Stimulated activated naive CD8-positive, alpha-beta T cell treated with anti-CD3 and anti-CD28 coated beads, Interleukin-15, Interleukin-2, amounts not matched to agents 100 U/mL and 50 U/mL, for 24 hours (primary cell): ENCODE measurements around the gene TAS1R2.

ENCODE experiments used
- ATAC-seq: fragments of 150-1000 bp; cut with Tn5 transposase; one replicate; pipeline ENCODE4 v1.10.0; 2021
- DNase-seq: peaks from one replicate; pipeline ENCODE4 v3.0.0; 2021

The TAS1R2 gene

DNA sequence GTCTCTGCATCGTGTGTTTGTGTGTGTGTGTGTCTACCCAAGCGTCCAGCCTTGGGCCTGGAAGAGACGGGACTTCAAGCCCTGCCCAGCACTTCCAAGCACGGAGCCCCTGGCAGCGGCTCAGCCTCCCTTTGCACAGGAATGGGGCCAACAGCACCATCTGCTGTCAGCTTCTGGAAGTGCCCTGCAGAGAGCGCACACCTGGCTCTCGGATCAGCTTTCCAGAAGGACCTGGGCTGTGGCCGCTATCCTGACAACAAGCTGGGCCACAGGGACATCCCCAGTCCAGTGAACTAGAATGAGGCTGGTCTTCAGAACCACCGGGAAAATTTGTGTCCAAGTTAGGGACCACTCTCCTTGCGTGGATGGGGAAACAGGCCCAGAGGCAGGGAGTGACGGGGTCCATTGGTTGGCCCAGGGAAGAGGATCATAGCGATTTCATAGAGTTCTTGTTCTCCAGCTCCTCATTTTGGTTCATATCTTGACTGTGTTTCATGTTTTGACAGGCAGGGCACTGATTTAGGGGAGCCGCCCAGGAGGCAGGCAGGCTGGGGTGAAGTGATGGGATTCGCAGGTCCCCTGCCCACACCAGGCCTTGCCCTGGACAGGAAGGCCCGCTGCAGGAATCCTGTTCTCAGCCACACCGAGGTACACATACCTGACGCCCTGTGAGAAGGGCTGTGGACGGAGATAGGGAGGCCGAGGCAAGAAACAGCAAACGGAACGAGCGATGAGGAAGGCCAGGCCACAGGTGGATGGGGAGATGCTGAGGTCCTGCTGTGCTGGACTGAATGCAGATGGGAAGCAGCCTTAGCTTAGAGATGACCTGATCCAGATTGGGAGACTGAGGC lies 38.4 kb downstream of the TAS1R2 start:
- ATAC-seq (no peak), DNase-seq (peak; percentile 73)

DNA sequence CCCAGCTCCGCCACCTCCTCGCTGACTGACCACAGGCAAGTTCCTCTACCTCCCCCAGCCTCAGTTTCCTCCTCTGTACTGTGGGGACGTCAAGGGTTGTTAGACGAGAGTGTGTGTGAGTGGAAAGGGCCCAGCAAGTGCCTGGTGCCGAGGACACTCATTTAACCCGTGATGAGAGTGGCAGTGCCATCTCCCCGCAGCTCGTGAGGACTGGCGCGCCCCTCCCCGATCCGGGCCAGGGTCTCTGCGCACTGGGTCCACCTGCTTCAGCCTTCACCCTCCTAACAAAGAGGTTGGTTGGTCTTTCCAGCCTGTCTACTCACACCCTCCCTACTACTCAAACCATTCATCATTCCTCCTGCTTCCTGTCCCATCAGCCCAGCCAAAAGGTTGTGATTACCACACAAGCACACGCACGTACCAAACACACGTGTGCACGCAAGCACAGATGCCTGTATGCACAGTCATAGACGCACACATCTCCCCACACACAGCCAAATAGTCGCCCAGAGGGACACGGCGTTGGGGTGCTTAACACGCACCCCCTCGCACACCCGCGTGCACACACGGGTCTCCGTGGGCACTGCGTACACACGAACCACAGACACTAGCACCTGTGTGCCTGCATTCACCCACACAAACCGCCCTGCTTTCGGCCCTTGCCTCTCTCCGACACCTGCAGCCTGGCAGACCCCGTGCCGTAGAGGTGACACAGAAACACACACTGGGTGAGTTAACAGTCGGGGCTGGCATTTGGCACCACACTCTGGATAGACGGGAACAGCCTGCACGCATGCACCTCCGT lies 39.3 kb downstream of the TAS1R2 start:
- ATAC-seq (no peak), DNase-seq (no peak)

DNA sequence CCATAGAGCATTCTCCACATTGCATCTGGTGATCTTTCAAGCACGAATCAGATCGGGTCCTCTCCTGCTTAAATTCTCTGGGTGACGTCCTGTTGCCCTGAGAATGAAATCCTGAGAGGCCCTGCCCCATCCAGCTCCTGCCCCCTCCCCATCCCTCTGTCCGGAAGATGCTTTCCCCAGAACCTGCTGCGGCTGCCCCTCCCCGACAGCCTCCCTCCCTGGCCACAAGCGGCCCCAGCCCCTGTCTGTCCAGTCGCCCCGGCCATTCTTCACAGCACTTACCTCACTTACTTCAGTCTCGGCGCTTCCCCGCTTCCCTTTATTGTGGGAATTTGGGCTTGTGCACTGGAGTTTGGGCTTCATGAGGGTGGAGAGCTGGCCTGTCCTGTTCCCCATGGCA lies 40.3 kb downstream of the TAS1R2 start:
- ATAC-seq (no peak), DNase-seq (no peak)

DNA sequence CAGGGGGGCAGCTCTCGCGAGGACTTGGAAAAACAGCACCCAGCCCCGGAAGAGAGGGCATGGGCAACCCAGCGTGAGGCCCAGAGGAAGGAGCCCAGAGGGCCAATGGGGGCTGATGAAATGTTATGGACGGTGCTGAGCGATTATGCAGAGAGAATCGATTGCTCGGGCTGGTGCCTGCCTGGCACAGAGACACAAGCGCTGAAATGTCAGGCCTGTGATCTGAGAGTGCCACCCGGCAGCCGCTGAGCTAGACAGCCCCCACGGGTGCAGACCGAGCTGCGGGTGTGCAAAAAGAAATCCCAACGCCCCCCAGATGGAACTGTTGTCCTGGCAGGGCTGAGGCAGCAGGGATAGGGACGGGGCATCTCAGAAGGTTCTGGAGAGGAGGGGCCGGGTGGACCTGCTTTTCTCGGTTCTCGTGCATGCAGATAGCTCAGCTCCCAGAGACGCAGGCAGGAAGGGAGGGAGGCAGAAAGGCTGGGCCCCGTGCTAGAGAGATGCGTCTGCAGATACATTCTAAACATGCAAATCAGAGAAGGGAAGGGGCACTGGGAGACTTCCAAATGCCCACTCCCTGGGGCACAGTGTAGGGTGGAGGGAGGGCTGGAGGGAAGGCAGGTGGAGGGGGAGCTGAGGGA lies 41.5 kb downstream of the TAS1R2 start:
- ATAC-seq (no peak), DNase-seq (no peak)

DNA sequence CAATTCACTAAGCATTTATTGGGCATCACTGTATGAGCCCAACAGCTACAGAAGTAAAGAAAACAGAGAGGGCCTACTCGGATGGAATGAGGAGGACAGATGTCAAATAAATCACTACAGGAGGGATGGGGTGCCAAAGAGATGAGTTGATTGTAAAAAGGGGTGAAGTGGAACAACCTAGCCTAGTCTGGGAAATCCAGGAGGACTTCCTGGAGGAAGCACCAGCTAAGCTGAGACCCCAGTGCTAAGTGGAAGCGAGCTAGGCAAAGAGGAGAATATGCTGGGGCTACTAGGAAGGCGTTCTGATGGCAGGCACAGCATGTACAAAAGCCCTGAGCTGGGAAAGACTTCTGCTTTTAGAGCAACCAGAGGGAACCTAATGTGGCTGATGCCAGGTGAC lies 42.1 kb downstream of the TAS1R2 start:
- DNase-seq = no peak
- no peak for ATAC-seq

DNA sequence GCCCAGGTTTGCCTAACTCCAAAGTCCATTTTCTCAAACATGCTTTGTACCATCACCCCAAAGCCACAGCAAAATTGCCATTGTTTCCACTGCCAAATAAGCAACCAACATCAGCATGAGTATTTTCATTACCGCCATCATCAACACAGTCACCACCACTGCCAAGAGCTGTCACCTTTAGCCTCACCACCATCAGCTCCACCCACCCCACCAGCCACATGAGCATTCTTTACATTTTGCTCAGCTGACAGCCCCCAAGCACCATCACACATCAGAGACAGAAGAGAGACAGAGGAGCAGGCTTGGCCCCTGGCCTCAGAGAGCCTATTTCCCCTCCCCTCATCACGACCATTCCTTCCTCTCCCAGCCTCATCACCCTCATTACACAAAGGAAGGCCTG lies 42.7 kb downstream of the TAS1R2 start:
- ATAC-seq (no peak), DNase-seq (no peak)

DNA sequence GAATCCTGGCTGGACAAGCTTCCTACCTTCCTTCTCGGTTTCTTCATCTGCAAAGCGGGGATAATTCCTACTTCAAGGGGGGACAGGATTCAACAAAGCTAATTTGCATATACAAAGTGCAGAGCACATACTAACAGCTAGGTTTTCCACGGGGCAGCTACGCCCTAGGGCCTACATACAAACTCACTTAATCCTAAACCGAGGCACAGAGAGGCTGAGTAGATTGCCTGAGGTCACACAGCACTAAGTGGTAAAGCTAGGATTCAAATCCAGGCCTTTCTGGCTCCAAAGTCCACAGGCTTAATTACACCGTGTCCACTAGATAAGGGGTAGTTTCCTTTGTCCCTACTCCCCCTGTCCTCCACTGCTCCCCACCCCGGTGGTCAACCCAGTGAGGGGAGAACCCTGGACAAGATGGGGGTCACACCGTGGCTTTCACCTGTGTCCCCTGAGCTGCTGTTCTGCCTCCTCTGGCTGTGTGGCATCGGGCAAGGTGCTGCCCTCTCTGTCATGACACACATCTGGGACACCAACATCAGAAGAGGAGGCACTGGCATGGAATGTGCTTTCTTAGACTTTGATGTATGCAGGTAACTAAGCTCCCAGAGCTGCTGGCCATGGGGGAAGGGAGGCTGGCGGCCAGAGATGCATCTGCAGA lies 44.5 kb downstream of the TAS1R2 start:
- ATAC-seq (no peak), DNase-seq (no peak)

DNA sequence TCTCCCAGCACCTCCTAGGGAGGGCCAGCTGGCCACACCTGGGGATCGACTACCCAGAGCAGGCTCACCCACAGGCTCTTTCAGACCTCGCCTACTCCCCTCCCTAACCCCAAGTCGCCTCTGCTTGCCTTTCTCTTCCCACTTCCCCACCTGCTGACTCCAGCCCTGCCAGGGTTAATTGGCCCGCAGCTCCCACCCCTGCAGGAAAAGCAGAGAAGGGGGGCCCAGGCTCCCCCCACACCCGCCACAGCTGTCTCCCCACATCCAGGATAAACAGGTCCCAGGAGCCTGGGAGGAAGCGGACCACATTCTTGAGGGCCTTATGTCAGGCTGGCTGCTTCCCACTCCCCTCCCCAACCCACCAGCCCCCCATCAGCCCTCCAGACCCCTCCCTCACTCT lies 45.0 kb downstream of the TAS1R2 start:
- no peak for DNase-seq
- ATAC-seq = no peak

DNA sequence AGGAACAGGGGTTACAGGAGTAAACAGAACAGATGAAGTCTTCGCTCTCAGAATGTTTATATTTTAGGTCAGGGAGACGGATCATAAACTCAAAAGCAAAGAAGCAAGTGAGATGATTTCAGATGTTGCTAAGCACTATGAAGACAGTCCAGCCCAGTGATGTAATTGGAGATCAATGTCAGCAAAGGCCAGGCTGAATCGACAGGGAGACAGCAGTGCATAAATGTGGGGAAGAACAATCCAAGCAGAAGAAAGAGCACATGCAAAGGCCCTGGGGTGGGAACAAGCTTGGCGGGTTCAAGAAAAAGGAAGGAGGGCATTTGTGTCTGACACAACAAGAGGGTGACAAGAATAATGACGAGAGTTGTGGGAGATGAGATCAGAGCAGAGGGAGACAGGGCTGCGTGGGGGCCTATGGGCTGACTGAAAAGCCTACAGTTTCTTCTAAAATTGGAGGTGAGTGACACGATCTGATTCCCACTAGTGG lies 47.0 kb downstream of the TAS1R2 start:
- ATAC-seq (no peak), DNase-seq (no peak)

DNA sequence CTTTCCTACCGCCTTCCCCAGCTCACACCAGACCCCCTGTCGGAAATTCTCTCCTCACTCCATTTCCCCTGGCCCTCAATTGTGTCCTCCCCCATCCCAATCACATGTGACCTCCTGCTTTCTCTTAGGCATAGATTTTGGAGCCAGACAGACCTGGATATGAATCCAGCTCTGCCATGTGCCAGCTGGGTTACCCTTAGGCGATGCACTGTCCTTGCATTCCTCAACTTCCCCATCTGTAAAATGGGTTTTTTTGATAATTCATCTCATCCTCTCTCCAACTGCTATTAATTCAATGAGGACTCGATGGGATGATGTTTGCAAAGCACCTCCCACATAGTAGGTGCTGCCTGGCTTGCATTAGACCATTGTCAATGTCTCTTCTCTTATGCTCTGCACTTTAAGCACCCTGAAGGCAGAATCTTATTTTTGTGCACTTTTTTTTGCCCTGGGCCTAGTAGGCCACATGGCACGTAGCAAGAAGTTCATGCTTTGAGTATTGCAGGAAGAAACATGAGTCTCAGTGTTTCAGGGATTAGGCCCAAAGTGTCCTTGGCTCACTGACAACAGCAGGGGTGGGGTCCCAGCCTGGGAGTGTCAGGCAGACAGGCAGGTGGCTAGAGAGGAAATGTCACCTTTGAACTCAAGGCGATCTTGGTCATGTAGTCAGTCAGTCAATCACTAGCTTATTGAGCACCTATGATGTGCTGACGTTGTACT lies 47.6 kb downstream of the TAS1R2 start:
- ATAC-seq = no peak
- DNase-seq = no peak

DNA sequence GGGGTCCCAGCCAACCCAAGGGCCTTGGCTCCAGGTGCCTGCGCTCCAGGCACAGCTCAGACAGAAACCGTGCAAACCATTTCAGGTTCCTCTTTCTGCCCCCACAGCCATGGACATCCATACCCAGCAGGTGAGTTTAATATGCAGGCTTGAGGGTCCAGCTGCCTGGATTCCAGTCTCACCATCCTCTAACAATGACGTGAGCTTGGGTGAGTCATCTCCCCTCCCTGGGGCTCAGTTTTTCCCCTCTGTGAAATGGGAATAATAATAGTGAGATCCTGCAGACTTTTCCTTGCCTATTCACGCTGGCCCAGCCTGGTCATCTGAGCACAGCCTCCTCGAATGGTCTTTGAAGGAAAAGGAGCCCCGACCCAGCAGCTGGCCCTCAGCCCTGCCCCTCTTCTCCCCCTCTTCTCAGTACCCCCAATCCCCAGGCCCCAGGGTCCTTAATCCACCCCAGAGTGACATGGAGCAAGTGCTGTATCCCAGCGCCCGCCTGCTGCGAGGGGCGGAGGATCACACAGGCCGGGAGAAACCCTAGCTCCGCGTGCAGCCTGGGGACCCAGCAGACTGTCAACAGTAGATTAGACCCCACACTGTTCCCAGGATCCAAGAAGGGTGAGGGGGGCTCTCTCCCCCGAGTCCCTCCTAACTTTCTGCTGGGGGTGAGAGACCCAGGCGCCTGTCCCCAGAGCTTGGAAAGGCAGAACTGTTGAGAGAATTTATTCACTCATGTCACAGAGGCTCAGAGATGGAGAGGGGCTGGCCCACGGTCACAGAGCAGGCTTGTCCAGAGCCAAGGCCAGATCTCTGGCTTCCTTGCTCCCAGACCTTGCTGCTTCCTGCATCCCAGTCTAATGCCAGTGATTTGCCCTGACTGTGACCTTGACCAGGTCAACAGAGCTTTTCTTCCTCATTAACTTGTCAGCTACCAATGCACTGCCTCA lies 49.2 kb downstream of the TAS1R2 start:
- ATAC-seq (no peak), DNase-seq (no peak)

DNA sequence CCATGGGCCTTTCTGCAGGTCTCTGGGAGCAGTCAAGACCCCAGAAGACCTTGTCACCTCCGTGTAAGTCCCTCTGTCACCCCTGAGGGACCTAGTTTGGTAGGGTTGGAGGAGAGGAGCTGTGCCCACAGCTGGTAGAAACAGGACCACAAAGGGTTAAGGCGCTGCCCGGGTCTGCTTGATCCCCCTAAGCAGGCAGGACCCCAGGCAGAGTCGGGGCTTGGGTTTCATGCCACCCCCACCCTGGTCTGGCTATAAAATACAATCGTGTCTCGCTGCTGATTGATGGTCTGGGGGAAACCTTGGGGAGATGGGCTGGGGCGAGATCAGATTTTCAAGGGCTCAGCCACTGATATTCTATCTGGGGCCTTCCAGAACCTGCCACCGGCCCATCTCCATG lies 50.9 kb downstream of the TAS1R2 start:
- no peak for DNase-seq
- no peak for ATAC-seq

DNA sequence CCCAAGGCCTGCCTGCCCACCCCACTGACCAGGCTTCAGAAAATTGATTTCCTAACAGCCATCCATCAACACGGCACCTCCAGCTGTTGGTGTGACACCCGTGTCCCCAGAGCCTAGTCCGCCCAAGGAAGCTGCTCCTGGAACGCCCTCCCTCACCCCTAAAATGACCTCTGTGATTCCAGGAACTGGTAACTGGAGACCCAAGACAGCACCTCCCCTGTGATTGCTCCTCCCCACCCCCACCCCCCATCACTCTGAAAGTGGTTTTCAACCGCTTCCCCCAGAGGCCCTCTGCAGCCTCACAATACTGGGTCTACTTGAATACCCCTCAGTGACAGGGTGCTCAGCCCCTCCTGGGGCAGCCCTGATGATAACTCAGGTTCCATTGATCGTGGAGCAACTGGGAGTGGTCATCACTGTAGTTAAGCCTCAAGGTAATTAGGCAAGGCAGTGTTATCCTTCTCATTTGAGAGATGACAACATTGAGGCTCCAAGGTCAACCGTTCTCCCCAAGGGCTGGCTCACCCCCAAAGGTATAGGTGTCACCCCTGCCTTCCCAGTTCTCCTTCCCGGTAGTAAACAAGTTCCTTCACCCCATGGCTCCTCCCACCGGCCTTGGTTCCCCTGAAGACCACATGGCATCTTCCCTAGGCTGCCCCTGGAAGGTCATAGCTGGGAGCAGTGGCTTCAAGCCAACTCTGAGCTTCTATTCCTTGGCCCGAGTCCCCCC lies 52.0 kb downstream of the TAS1R2 start:
- DNase-seq = no peak
- ATAC-seq = no peak

DNA sequence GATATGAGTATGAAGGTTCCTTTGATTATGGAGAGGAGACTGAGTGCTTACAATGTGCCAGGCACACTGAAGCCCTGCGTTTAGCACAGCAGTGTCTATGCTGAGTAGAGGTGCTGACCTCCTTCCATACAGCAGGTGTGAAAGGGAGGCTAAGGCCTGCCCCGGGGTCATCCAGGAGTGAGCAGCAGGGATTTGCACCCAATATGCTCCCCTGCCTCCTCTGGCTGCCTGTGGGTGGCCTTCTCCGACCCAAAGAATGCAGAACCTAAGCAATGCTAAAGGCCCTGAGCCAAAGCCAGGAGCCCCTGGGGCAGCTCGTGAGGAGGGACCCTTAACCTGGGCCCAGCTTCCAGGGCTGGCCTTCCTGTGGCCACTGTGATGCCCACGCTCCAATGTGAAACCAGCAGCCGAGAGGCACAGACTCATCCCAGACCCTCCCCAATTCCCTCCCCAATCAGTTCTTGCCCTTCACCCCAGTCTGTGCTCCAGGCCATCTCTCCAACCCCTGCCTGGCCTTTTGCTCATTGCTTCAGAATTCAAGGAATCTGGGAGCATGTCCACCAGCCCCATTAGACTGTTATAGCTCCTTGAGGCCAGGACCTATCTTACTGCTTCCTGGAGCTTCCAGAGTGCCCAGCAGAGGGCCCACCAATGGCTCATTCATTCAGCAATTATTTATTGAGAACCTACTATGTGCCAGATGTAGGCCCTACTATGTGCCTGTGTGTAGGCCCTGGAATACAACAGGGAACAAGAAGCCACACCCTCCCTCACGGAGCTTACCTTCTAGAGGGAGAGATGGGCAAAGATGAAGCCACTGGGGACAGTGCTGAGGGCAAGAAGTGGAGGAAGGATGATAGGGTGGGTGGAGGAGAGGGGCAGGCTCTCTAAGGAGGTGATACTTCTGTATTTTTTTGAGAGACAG lies 53.3 kb downstream of the TAS1R2 start:
- DNase-seq = no peak
- ATAC-seq = no peak

DNA sequence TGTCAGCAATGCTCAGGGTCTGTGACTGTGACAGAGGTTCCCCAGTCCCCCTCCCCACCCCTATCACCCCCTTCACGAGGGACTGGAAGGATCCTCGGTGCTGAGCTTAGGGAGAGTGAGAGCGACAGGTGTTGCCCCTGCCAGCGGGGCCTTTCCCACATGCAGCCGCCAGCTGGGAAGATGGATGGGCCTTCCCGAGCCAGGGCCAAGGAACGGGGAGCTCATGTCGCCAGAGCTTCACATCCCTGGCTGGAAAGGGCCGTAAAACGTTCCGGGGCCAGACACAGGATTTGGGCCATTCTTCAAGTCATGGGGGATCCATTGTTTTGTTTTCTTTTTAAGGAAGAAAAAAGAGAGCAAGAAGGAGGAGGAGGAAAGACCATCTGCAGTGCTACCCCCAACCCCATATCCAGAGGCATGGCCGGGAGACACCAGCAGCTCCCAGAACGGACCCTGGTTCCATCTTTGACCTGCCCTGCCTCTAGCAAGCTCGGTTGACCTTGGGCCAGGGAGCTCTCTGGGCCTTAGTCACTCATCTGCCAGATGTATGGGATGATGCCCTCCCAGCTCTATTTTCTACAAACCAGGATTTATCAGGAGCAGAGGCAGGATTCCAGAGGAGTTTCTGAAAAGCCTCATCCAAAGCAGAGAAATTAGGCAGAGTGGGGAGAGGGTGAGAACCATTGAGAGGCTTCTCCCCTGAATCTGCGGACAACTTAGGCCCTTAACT lies 54.1 kb downstream of the TAS1R2 start:
- DNase-seq = no peak
- ATAC-seq = no peak

DNA sequence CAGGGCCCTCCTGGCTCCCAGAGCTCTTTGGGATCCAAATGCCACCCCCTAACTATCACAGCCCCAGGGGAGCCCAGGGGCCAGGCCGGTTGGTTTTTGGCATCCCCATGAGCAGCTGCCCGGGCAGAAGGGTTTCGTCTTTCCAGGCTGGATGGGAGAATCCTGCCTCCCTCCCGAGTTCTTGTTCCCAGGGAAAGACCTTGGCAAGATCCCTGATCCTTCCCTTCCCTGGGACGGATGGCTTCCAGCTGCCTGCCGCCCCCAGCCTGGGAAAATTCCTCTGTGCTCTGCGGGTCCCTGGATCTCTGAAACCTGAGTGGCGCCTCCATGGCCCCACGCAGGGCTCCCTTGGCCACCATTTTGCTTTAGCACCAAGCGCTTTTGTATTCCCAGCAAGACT lies 55.6 kb downstream of the TAS1R2 start:
- ATAC-seq (no peak), DNase-seq (no peak)

DNA sequence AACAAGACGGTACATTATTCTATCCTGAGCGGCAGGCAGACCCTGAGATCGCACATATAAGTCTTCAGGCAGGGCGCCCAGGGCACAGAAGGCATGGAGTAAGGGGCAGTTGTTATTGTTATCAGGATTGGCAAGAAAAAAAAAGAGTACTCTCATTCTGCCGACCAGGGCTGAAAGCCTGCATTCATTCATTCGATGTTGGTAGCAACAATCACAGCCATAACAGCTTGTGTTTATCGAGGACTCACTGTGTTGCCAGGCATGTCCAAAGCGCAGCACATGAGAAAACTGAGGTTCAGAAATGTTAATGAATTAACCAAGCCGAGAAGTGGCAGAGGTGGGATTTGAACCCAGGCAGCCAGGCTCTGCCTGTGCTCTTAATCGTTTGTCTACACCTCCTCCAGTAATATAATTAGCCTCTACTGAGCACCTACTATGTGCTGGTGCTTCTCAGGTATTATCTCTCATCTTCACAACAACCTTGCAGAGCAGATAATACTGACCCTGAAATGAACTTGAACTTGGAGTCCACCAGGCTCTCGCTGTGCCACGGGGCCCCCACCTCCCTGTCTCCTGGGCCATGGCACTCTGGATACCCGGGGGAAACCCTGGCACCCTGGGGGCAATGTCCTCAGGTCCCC lies 56.2 kb downstream of the TAS1R2 start:
- DNase-seq = no peak
- no peak for ATAC-seq

DNA sequence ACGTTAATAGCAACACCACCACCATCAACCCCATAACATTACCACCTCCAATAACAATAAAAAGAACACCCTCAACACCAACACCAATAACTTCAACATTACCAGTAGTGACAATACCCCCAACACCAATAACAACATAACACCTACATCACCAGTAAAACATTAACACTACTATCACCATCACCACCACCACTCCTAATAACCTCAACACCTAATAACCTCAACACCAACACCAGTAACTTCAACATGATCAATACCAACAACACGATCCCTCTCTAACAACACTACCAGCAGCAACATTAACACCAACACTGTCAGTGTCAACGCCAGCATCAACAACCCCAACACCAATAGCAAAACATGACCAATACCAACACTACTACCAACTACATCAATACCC lies 57.2 kb downstream of the TAS1R2 start:
- no peak for DNase-seq

More for the DNA sequence above, 57.2 kb downstream of the TAS1R2 start:
- no peak for ATAC-seq
